ENCODE measurements around the gene SHROOM3. TPM values are rescaled to one million over a fixed set of nuclear protein-coding genes. Genes with fewer than 3 reads are reported as not detected.

The SHROOM3 gene
- total RNA-seq, 1 donor from 2014 or later: 6.9 TPM

DNA sequence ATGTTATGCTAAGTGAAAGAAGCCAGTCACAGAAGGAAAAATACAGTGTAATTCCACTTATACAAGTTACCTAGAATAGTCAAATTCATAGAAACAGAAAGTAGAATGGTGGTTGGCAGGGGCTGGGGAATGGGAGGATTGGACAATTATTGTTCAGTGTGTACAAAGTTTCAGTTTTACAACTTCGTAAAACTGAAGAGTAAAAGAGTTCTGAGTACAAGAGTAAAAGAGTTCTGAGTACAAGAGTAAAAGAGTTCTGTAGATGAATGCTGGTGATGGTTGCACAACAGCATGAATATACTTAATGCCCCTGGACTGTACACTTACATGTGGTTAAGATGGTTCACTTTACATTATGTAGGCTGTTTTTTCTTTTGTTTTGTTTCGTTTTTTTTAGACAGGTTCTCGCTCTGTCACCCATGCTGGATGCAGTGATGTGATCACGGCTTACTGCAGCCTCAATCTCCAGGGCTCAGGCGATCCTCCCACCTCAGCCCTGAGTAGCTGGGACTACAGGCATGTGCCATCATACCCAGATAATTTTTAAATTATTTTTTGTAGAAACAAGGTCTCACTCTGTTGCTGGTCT, 232.0 kb downstream of the SHROOM3 start:
- Histone ChIP-seq H3K9me3 (no peaks in the 10 kb centered on the region), H3K4me1 (no peaks in the 10 kb centered on the region), H3K27ac (no peak overlapping the region), H3K36me3 (no peaks in the 10 kb centered on the region), H3K27me3 (no peaks in the 10 kb centered on the region), H3K4me3 (no peak overlapping the region)
- no peak for DNase-seq (ENCODE audit: extremely low spot score in 2 of 2)
- TF ChIP-seq, protein P1, sequence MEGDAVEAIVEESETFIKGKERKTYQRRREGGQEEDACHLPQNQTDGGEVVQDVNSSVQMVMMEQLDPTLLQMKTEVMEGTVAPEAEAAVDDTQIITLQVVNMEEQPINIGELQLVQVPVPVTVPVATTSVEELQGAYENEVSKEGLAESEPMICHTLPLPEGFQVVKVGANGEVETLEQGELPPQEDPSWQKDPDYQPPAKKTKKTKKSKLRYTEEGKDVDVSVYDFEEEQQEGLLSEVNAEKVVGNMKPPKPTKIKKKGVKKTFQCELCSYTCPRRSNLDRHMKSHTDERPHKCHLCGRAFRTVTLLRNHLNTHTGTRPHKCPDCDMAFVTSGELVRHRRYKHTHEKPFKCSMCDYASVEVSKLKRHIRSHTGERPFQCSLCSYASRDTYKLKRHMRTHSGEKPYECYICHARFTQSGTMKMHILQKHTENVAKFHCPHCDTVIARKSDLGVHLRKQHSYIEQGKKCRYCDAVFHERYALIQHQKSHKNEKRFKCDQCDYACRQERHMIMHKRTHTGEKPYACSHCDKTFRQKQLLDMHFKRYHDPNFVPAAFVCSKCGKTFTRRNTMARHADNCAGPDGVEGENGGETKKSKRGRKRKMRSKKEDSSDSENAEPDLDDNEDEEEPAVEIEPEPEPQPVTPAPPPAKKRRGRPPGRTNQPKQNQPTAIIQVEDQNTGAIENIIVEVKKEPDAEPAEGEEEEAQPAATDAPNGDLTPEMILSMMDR (IDR thresholded peaks at IDR 0.05): no peak
- TF ChIP-seq POLR2AphosphoS5 (IDR thresholded peaks at IDR 0.05; ENCODE audit: insufficient read depth in 1 of 2, low read depth in 1 of 2) (no peak), POLR2A (IDR thresholded peaks at IDR 0.05) (no peak)
- intact Hi-C loops (cut with DNase I): no loop called here

DNA sequence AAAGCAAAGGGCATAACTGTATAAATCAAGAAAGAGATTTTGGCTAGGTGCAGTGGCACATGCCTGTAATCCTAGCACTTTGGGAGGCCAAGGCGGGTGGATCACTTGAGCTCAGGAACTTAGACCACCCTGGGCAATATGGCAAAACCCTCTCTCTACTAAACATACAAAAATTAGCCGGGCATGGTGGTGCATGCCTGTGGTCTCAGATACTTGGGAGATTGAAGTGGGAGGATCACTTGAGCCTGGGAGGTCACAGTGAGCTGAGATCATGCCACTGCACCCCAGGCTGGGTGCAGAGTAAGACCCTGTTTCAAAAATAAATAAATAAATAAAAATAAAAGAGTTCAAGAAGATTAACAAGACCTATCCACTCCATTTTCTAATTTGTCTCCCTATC, 235.6 kb downstream of the SHROOM3 start:
- H3K27ac ChIP-seq: no peak overlapping the region
- DNase-seq (ENCODE audit: extremely low spot score in 2 of 2): no peak
- intact Hi-C loops (cut with DNase I): no loop called here

DNA sequence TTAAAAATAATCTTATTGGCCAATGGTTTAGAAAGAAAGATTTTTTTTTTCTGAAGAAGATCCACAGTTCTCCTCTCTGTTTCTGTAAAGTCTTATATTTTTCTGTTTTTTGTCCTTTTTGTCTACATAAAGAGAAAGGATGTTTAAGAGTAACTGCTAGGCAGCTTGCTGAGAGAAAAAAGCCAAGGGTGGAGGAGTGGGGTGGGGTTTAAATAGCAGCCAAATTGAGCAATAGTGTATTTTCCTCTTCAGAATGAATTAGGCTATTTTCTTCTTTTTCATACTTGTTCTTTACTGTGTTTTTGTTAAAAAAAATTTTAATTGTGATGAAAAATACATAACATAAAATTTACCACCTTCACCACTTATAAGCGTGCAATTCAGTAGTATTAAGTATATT, 238.3 kb downstream of the SHROOM3 start:
- TF ChIP-seq POLR2AphosphoS5 (IDR thresholded peaks at IDR 0.05; ENCODE audit: insufficient read depth in 1 of 2, low read depth in 1 of 2): no peak
- TF ChIP-seq, protein P1 (IDR thresholded peaks at IDR 0.05): no peak
- TF ChIP-seq POLR2A (IDR thresholded peaks at IDR 0.05): no peak
- H3K27me3 ChIP-seq: no peaks in the 10 kb centered on the region
- intact Hi-C loops (cut with DNase I): no loop called here
- no peak for DNase-seq (ENCODE audit: extremely low spot score in 2 of 2)
- H3K4me1 ChIP-seq: no peaks in the 10 kb centered on the region
- no peak overlapping the region for H3K4me3 ChIP-seq
- no peaks in the 10 kb centered on the region for H3K9me3 ChIP-seq
- no peaks in the 10 kb centered on the region for H3K36me3 ChIP-seq
- no peak overlapping the region for H3K27ac ChIP-seq

More for the DNA sequence above, 235.6 kb downstream of the SHROOM3 start:
- TF ChIP-seq POLR2AphosphoS5 (IDR thresholded peaks at IDR 0.05; ENCODE audit: insufficient read depth in 1 of 2, low read depth in 1 of 2) (no peak), POLR2A (IDR thresholded peaks at IDR 0.05) (no peak)
- TF ChIP-seq, protein P1 (IDR thresholded peaks at IDR 0.05): no peak
- Histone ChIP-seq H3K27me3 (no peaks in the 10 kb centered on the region), H3K4me1 (no peaks in the 10 kb centered on the region), H3K9me3 (no peaks in the 10 kb centered on the region), H3K4me3 (no peak overlapping the region), H3K36me3 (no peaks in the 10 kb centered on the region)

DNA sequence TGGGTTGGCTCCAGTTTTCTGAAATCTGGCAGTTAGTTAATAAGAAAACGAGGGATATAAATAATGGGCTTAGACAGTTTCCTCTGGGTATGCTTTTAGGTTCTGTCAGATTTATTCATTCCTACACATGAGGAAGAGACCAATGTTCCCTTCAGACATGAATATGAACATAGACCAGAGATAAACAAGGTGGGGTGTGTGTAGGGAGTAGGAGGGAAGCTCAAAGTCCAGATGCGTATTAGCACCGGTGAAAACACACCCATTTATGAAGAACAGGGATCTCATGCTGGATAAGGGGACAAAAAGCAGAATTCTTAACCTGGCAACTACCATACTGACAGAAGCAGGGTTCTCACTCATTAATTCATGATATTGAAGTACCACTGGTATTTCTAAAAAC, 240.0 kb downstream of the SHROOM3 start:
- Histone ChIP-seq H3K27me3 (no peaks in the 10 kb centered on the region), H3K4me3 (no peak overlapping the region), H3K4me1 (no peaks in the 10 kb centered on the region), H3K9me3 (no peaks in the 10 kb centered on the region), H3K36me3 (no peaks in the 10 kb centered on the region), H3K27ac (no peak overlapping the region)
- no peak for DNase-seq (ENCODE audit: extremely low spot score in 2 of 2)
- intact Hi-C loops (cut with DNase I): no loop called here
- TF ChIP-seq POLR2A (IDR thresholded peaks at IDR 0.05) (no peak), POLR2AphosphoS5 (IDR thresholded peaks at IDR 0.05; ENCODE audit: insufficient read depth in 1 of 2, low read depth in 1 of 2) (no peak)

DNA sequence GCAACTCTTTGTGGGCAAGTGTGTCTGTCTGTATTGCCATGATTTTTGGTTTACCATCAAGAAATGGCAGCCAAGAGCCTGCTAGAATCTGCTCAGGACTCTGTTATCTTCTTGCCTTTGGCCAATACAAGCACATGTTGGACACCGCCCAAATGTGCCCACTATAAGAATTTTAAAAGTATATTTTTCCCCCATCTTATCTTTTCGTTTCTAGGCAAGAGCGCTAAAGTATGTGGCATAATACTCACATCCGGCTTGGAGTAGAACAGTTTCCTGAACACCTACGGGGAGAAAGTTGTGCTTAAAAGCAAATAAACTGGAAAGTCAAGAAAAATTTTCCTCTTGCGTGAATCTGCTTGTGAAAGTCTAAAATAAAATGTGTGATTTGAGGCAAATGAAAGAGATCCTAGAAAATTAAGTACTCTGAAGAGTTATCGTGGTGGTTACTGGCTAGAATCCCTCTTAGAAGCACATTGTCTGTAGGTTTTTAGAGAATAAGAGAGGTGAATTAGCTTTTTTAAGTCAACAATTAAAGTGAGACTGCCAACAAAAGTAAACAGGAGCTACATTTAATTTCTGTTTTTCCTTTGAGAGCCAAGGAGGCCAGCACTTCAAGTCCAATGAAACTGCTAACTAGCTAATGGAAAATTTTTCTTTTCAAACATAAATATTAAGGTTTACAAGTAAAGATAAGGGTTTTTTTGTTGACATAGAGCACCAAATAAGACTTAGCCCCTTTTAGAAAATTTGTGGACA, 242.7 kb downstream of the SHROOM3 start:
- no peak for DNase-seq (ENCODE audit: extremely low spot score in 2 of 2)
- no peaks in the 10 kb centered on the region for H3K27me3 ChIP-seq
- no peaks in the 10 kb centered on the region for H3K36me3 ChIP-seq
- intact Hi-C loops (cut with DNase I): no loop called here
- TF ChIP-seq POLR2AphosphoS5 (IDR thresholded peaks at IDR 0.05; ENCODE audit: insufficient read depth in 1 of 2, low read depth in 1 of 2) (no peak), POLR2A (IDR thresholded peaks at IDR 0.05) (no peak)
- TF ChIP-seq, protein P1 (IDR thresholded peaks at IDR 0.05): no peak
- no peak overlapping the region for H3K27ac ChIP-seq
- H3K4me3 ChIP-seq: no peak overlapping the region
- no peaks in the 10 kb centered on the region for H3K9me3 ChIP-seq
- no peaks in the 10 kb centered on the region for H3K4me1 ChIP-seq
